BE2C (cell line): ENCODE measurements around the gene DRC1.

ENCODE experiments used
- DNase-seq: peaks from one replicate; pipeline ENCODE4 v3.0.0-alpha.2; 2020
- H3K27me3 ChIP-seq: fragments of 250-450 bp; sonication (Bioruptor Pico); 2 replicates; pipeline ENCODE4 v1.5.1; 2020; ENCODE audit warnings: mild to moderate bottlenecking
- H3K36me3 ChIP-seq: fragments of 250-450 bp; sonication (Bioruptor Pico); 2 replicates; pipeline ENCODE4 v1.5.1; 2020; ENCODE audit warnings: mild to moderate bottlenecking
- H3K4me1 ChIP-seq: fragments of 250-450 bp; sonication (Bioruptor Pico); 2 replicates; pipeline ENCODE4 v1.5.1; 2020
- H3K4me3 ChIP-seq: 2 replicates; pipeline ENCODE4 v1.5.1; 2011; ENCODE audit warnings: low read depth, low read length
- H3K9me3 ChIP-seq: fragments of 250-450 bp; sonication (Bioruptor Pico); 2 replicates; pipeline ENCODE4 v1.5.1; 2020
- TF ChIP-seq, protein P1 (sequence below): IDR thresholded peaks from 2 replicates; pipeline ENCODE4 v1.5.1; 2012; ENCODE audit warnings: mild to moderate bottlenecking, low read depth, low read length

Gene DRC1

GRCh38 chr2:26394694-26395093 lies 7.0 kb upstream of the DRC1 start:
- Histone ChIP-seq H3K36me3 (peaks cover 16% of the 10 kb centered on the region), H3K27me3 (no peaks in the 10 kb centered on the region), H3K4me1 (peaks cover 7% of the 10 kb centered on the region; the same call in 1 of the 2 replicates), H3K4me3 (no peak overlapping the region), H3K9me3 (no peaks in the 10 kb centered on the region)
- TF ChIP-seq, protein P1, sequence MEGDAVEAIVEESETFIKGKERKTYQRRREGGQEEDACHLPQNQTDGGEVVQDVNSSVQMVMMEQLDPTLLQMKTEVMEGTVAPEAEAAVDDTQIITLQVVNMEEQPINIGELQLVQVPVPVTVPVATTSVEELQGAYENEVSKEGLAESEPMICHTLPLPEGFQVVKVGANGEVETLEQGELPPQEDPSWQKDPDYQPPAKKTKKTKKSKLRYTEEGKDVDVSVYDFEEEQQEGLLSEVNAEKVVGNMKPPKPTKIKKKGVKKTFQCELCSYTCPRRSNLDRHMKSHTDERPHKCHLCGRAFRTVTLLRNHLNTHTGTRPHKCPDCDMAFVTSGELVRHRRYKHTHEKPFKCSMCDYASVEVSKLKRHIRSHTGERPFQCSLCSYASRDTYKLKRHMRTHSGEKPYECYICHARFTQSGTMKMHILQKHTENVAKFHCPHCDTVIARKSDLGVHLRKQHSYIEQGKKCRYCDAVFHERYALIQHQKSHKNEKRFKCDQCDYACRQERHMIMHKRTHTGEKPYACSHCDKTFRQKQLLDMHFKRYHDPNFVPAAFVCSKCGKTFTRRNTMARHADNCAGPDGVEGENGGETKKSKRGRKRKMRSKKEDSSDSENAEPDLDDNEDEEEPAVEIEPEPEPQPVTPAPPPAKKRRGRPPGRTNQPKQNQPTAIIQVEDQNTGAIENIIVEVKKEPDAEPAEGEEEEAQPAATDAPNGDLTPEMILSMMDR, result no peak
- DNase-seq, result no peak

- Histone ChIP-seq H3K27me3 (no peaks in the 10 kb centered on the region), H3K4me3 (no peak overlapping the region), H3K4me1 (peaks cover 7% of the 10 kb centered on the region; the same call in 1 of the 2 replicates), H3K36me3 (peaks cover 9% of the 10 kb centered on the region), H3K9me3 (no peaks in the 10 kb centered on the region)
- TF ChIP-seq, protein P1, result peak; percentile 29; the same call in 1 of the 2 replicates
- DNase-seq, result peak; percentile 30
These were observed 6.3 kb upstream of the DRC1 start for GRCh38 chr2:26395394-26395793.

GRCh38 chr2:26396734-26397298 lies 4.9 kb upstream of the DRC1 start:
- no peak for DNase-seq
- Histone ChIP-seq H3K27me3 (no peaks in the 10 kb centered on the region), H3K4me1 (peaks cover 7% of the 10 kb centered on the region; the same call in 1 of the 2 replicates), H3K9me3 (no peaks in the 10 kb centered on the region), H3K36me3 (peaks cover 6% of the 10 kb centered on the region), H3K4me3 (no peak overlapping the region)
- TF ChIP-seq, protein P1, result no peak

GRCh38 chr2:26399771-26400376 lies 1.8 kb upstream of the DRC1 start:
- DNase-seq, result no peak
- TF ChIP-seq, protein P1, result no peak

DNA sequence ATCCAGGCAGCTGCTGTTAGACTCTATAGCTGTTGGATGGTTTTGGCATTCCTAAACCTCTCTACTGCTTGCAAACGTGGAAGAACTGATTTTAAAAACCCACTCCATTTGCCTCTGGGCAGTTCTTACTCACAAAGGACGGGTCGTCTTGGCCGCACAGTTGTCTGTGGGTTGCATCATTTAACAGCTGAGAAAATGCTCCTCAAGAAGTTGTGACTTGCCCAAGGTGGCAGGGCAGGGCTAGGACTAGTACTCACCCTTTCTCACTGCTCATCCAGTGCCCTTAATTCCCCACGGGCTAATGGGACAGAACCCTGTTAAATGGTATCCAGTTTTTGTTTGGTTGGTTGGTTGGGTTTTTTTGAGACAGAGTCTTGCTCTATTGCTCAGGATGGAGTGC lies 997 bp upstream of the DRC1 start:
- Histone ChIP-seq H3K36me3 (no peaks in the 10 kb centered on the region; the same call in 1 of the 2 replicates), H3K9me3 (no peaks in the 10 kb centered on the region), H3K27me3 (no peaks in the 10 kb centered on the region), H3K4me3 (no peak overlapping the region), H3K4me1 (no peaks in the 10 kb centered on the region)
- no peak for DNase-seq
- TF ChIP-seq, protein P1, result no peak

More at GRCh38 chr2:26399771-26400376, 1.8 kb upstream of the DRC1 start:
- Histone ChIP-seq H3K4me1 (peaks cover 4% of the 10 kb centered on the region; the same call in 1 of the 2 replicates), H3K36me3 (peaks cover 4% of the 10 kb centered on the region; the same call in 1 of the 2 replicates), H3K9me3 (no peaks in the 10 kb centered on the region), H3K27me3 (no peaks in the 10 kb centered on the region), H3K4me3 (no peak overlapping the region)

DNA sequence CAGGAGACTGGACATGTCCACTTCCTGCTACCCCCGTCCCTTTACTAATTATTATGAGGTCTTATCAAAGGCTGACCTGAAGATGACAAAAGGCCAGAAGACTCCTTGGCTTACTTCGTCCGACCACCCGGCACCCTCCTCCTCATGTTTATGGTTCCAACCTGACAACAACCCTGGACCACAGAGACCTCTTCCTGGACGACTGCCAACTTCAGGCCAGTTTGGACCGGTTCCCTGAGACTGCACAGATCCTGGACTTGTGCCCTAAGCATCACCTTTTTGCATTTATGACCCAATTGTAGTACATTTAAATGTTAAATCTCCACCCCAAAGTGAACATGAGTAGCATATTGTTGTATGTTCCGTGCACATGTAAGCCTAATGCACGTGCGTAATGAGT lies 5.8 kb downstream of the DRC1 start:
- no peak for DNase-seq
- TF ChIP-seq, protein P1, result no peak
- no peaks in the 10 kb centered on the region for H3K36me3 ChIP-seq
- H3K4me1 ChIP-seq, result no peaks in the 10 kb centered on the region
- H3K9me3 ChIP-seq, result no peaks in the 10 kb centered on the region
- no peak overlapping the region for H3K4me3 ChIP-seq
- no peaks in the 10 kb centered on the region for H3K27me3 ChIP-seq
